ENCODE measurements around the gene GLCCI1.

DNA sequence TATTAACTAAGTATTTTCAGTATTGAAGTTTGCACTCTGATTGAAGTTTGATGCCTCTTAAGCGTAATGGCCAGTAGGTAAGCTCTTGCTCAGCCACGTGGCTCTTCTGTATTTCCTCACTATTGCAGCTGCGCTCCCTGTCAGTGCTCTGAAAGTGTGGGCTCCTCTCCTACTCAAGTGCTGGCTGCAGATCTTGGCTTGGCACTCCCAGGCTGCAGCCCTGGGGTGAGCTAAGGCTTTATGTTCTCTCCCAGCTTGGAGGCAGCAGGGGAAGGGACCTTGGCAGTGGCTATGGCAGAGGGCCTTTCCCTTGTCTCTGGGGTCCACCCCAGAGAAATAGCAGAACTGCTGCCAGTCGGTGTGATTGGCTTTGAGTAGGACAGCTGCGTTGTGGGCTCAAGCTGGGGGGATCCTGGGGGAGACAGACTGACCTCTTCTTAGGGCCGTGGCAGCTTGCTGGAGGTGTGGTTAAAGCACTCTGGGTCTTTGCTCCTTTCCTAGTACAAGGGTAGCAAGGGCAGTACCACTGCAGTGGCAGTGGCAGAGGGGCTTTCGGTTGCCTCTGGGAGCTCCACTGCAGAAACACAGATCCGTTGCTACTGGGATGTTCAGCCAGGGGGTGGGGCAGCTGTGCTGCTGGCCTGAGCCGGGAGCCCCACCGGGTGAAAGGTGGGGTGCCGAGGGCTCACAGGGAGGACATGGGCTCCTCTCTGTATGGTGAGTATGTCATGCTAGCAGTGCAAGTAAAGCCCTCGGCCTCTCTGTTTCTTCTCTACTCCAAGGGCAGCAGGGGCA, 100.5 kb downstream of the GLCCI1 start:
- no peak for TF ChIP-seq POLR2A (IDR thresholded peaks at IDR 0.05; ENCODE audit: low read depth, low read length)
- TF ChIP-seq, protein P1, sequence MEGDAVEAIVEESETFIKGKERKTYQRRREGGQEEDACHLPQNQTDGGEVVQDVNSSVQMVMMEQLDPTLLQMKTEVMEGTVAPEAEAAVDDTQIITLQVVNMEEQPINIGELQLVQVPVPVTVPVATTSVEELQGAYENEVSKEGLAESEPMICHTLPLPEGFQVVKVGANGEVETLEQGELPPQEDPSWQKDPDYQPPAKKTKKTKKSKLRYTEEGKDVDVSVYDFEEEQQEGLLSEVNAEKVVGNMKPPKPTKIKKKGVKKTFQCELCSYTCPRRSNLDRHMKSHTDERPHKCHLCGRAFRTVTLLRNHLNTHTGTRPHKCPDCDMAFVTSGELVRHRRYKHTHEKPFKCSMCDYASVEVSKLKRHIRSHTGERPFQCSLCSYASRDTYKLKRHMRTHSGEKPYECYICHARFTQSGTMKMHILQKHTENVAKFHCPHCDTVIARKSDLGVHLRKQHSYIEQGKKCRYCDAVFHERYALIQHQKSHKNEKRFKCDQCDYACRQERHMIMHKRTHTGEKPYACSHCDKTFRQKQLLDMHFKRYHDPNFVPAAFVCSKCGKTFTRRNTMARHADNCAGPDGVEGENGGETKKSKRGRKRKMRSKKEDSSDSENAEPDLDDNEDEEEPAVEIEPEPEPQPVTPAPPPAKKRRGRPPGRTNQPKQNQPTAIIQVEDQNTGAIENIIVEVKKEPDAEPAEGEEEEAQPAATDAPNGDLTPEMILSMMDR (IDR thresholded peaks at IDR 0.05; ENCODE audit: extremely low read depth in 1 of 2, insufficient read depth in 1 of 2, low read depth in 1 of 2, low read length in 2 of 2) = no peak
- no peak for TF ChIP-seq EZH2 (IDR thresholded peaks at IDR 0.05; ENCODE audit: borderline replicate concordance, low read depth, low read length, severe bottlenecking)
- TF ChIP-seq, protein P2, sequence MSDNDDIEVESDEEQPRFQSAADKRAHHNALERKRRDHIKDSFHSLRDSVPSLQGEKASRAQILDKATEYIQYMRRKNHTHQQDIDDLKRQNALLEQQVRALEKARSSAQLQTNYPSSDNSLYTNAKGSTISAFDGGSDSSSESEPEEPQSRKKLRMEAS (IDR thresholded peaks at IDR 0.05; ENCODE audit: insufficient read depth, insufficient read length) = no peak
- no peak for TF ChIP-seq JUN (IDR thresholded peaks at IDR 0.05; ENCODE audit: borderline replicate concordance, insufficient read depth, insufficient read length, low read depth)
- TF ChIP-seq POLR2AphosphoS5 (IDR thresholded peaks at IDR 0.05; ENCODE audit: insufficient read depth, low read depth, low read length) = no peak
- TF ChIP-seq FOS (IDR thresholded peaks at IDR 0.05; ENCODE audit: borderline replicate concordance, insufficient read depth, low read length) = no peak
- TF ChIP-seq MYC (IDR thresholded peaks at IDR 0.05; ENCODE audit: low read depth, low read length) = no peak
- TF ChIP-seq GATA2 (IDR thresholded peaks at IDR 0.05; ENCODE audit: insufficient read depth, insufficient read length, low read depth, low read length) = no peak
